Keratinocyte (primary cell): ENCODE measurements around the gene SNAP29. TPM values are rescaled to one million over a fixed set of nuclear protein-coding genes. Genes with fewer than 3 reads are reported as not detected.
"Not testable (repeated sequence)": the region's sequence is repeated elsewhere in the genome, so short reads cannot be mapped to it uniquely, and the experiment has no call there.

ENCODE experiments used
- DNase-seq: peaks from one replicate; pipeline ENCODE4 v3.0.0-alpha.2; 2011; ENCODE audit warnings: low read depth, missing footprints, low spot score
- FAIRE-seq: peaks from 2 replicates; lab custom pipeline; 2011; peaks lifted over from hg19 to GRCh38; lab: Jason Lieb, UNC
- H2AFZ ChIP-seq: 2 replicates; pipeline ENCODE4 v1.6.0; 2012; ENCODE audit warnings: low read length, control low read depth, inconsistent platforms; ENCODE audit not compliant: control insufficient read depth
- H3K27ac ChIP-seq: 2 replicates; pipeline ENCODE4 v1.5.1; 2011; ENCODE audit warnings: low read length; ENCODE audit not compliant: control insufficient read depth, insufficient read depth
- H3K27me3 ChIP-seq: 3 replicates; pipeline ENCODE4 v1.6.0; 2011; ENCODE audit warnings: low read length; ENCODE audit not compliant: control insufficient read depth, insufficient read depth; ENCODE audit errors: extremely low read depth
- H3K36me3 ChIP-seq, 2 experiments: 2 replicates in 1 of 2; 3 replicates in 1 of 2; pipeline ENCODE4 v1.5.1; 2011; ENCODE audit warnings: low read length in 2 of 2, mild to moderate bottlenecking in 1 of 2; ENCODE audit not compliant: control insufficient read depth in 2 of 2, insufficient read depth in 2 of 2; ENCODE audit errors: extremely low read depth in 1 of 2
- H3K4me1 ChIP-seq: 3 replicates; pipeline ENCODE4 v1.5.1; 2011; ENCODE audit warnings: low read length; ENCODE audit not compliant: control insufficient read depth, insufficient read depth; ENCODE audit errors: extremely low read depth
- H3K4me2 ChIP-seq: 3 replicates; pipeline ENCODE4 v1.6.0; 2011; ENCODE audit warnings: low read depth, low read length; ENCODE audit not compliant: control insufficient read depth, insufficient read depth; ENCODE audit errors: extremely low read depth
- H3K4me3 ChIP-seq, 3 experiments: fragments of 200-600 bp in 1 of 3; sonication (generic) in 1 of 3; 2 replicates in 2 of 3; 3 replicates in 1 of 3; pipeline ENCODE4 v1.5.1; 2011 to 2016; ENCODE audit warnings: low read length in 3 of 3, mild to moderate bottlenecking in 3 of 3, control low read depth in 2 of 3, inconsistent platforms in 1 of 3, low read depth in 1 of 3, mixed read lengths in 1 of 3, mixed run types in 1 of 3, moderate library complexity in 1 of 3; ENCODE audit not compliant: control insufficient read depth in 2 of 3, insufficient read depth in 2 of 3; ENCODE audit errors: extremely low read depth in 1 of 3
- H3K79me2 ChIP-seq: 2 replicates; pipeline ENCODE4 v1.6.0; 2012; ENCODE audit warnings: low read length; ENCODE audit not compliant: control insufficient read depth, insufficient read depth
- H3K9ac ChIP-seq: 3 replicates; pipeline ENCODE4 v1.6.0; 2011; ENCODE audit warnings: low read length; ENCODE audit not compliant: control insufficient read depth, insufficient read depth; ENCODE audit errors: extremely low read depth
- H3K9me1 ChIP-seq: 3 replicates; pipeline ENCODE4 v1.6.0; 2011; ENCODE audit warnings: low read length; ENCODE audit not compliant: control insufficient read depth, insufficient read depth; ENCODE audit errors: extremely low read depth
- H3K9me3 ChIP-seq: 2 replicates; pipeline ENCODE4 v1.5.1; 2012; ENCODE audit warnings: low read depth, low read length; ENCODE audit not compliant: control insufficient read depth
- H4K20me1 ChIP-seq: 3 replicates; pipeline ENCODE4 v1.6.0; 2011; ENCODE audit warnings: low read length; ENCODE audit not compliant: control insufficient read depth, insufficient read depth; ENCODE audit errors: extremely low read depth
- CTCF ChIP-seq, 3 experiments: IDR thresholded peaks in 1 of 3; conservative IDR thresholded peaks in 1 of 3; optimal IDR thresholded peaks in 1 of 3; 2 replicates in 2 of 3; 3 replicates in 1 of 3; pipeline versions ENCODE3 to v1.5.1; 2011; ENCODE audit warnings: low read length in 3 of 3, mild to moderate bottlenecking in 3 of 3, moderate library complexity in 2 of 3, control low read depth in 1 of 3, inconsistent platforms in 1 of 3; ENCODE audit not compliant: insufficient read depth in 2 of 3; ENCODE audit errors: extremely low read depth in 1 of 3
- EZH2 ChIP-seq: IDR thresholded peaks from one replicate; pipeline ENCODE4 v1.6.1; 2012; ENCODE audit warnings: inconsistent platforms, mild to moderate bottlenecking, low read length, moderate library complexity
- dilution Hi-C: fragments of 300-500 bp; cut with MboI; formaldehyde crosslinking; loops from one replicate; pipeline ENCODE4 v1.7.0; 2020; ENCODE audit warnings: low sequenced_read_pairs; ENCODE audit not compliant: extremely low pct_ligation_motif_present
- polyA plus RNA-seq, 5 experiments: library from polyadenylated mRNA; depleted of rRNA in 3 of 5; stranded (reverse) in 3 of 5; stranded (forward) in 1 of 5; unstranded in 1 of 5; fragments of >200 nt; gene quantifications; 1 replicate in 1 of 5; 2 replicates in 3 of 5; 3 replicates in 1 of 5; pipeline versions ENCODE4 v1.2.1 to v1.2.3, GENCODE V29; 2011 to 2012; ENCODE audit warnings: missing spikeins in 2 of 5, low read depth in 1 of 5, low replicate concordance in 1 of 5

The SNAP29 gene
- polyA plus RNA-seq, 1 donor (not counting 4 experiments of a cell fraction or from before 2014, with no cell fraction given) = 36.5 TPM

GRCh38 chr22:20937031-20937793 is 78.4 kb downstream of the SNAP29 start:
- dilution Hi-C loops = no loop called here
- Histone ChIP-seq H2AFZ (no peak overlapping the region), H3K9me1 (peaks cover 4% of the 10 kb centered on the region), H3K4me1 (peaks cover 20% of the 10 kb centered on the region), H3K9me3 (no peaks in the 10 kb centered on the region), H3K27me3 (no peaks in the 10 kb centered on the region), H3K4me3 (peak overlapping the region in 1 of 3 experiments; percentile 1), H3K36me3 (peaks cover 9 to 30% of the 10 kb centered on the region in 2 experiments), H3K9ac (no peak overlapping the region), H4K20me1 (peaks cover 48% of the 10 kb centered on the region), H3K79me2 (peaks cover 94% of the 10 kb centered on the region), H3K4me2 (peak overlapping the region; percentile 44), H3K27ac (peak overlapping the region; percentile 2)
- FAIRE-seq = no peak
- DNase-seq = no peak
- TF ChIP-seq CTCF (optimal IDR thresholded peaks at IDR 0.05 in 1 of 3, IDR thresholded peaks at IDR 0.05 in 1 of 3, conservative IDR thresholded peaks at IDR 0.05 in 1 of 3; ENCODE audit: extremely low read depth in 1 of 3, insufficient read depth in 2 of 3, low read length in 3 of 3) = no peak
- no peak for TF ChIP-seq EZH2

GRCh38 chr22:20937794-20938671 is 79.2 kb downstream of the SNAP29 start:
- Histone ChIP-seq H4K20me1 (peaks cover 48% of the 10 kb centered on the region), H2AFZ (no peak overlapping the region), H3K27ac (no peak overlapping the region), H3K27me3 (no peaks in the 10 kb centered on the region), H3K9me1 (peaks cover 4% of the 10 kb centered on the region), H3K4me3 (no peak overlapping the region), H3K79me2 (peaks cover 94% of the 10 kb centered on the region), H3K9ac (no peak overlapping the region), H3K4me2 (peak overlapping the region; percentile 44), H3K4me1 (peaks cover 20% of the 10 kb centered on the region), H3K36me3 (peaks cover 9 to 30% of the 10 kb centered on the region in 2 experiments), H3K9me3 (no peaks in the 10 kb centered on the region)
- dilution Hi-C loops = no loop called here
- no peak for FAIRE-seq
- TF ChIP-seq EZH2 (no peak), CTCF (optimal IDR thresholded peaks at IDR 0.05 in 1 of 3, IDR thresholded peaks at IDR 0.05 in 1 of 3, conservative IDR thresholded peaks at IDR 0.05 in 1 of 3; ENCODE audit: extremely low read depth in 1 of 3, insufficient read depth in 2 of 3, low read length in 3 of 3) (no peak)
- no peak for DNase-seq

- H2AFZ ChIP-seq, H3K9me3 ChIP-seq, H3K9ac ChIP-seq, H3K4me3 ChIP-seq, H3K4me2 ChIP-seq, H3K27ac ChIP-seq, dilution Hi-C loops, H3K9me1 ChIP-seq, H3K27me3 ChIP-seq, DNase-seq, FAIRE-seq: not testable (repeated sequence)
- Histone ChIP-seq H3K36me3 (peaks cover 5 to 24% of the 10 kb centered on the region in 2 experiments), H4K20me1 (peaks cover 43% of the 10 kb centered on the region), H3K79me2 (peaks cover 93% of the 10 kb centered on the region), H3K4me1 (peaks cover 21% of the 10 kb centered on the region)
Observed at GRCh38 chr22:20939457-20940185, 80.8 kb downstream of the SNAP29 start.
